ENCODE measurements around the gene CATSPERD.

DNA sequence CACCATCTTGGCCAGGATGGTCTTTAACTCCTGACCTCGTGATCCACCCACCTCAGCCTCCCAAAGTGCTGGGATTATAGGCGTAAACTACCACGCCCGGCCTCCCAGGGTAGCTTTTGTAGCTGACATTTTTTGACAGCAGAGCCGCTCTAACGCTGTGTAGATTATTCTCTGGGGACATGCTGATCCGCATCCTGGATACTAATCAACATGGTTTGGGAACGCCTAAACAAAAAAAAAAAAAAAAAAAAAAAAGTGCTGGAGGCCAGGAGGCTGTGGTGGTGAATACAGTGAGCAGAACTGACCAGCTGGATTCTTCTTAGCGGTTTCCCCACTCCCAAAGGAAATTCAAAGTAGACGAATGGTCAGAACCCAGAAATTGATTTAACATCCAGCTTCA, 5.6 kb upstream of the CATSPERD start:
- TF ChIP-seq, protein P1, sequence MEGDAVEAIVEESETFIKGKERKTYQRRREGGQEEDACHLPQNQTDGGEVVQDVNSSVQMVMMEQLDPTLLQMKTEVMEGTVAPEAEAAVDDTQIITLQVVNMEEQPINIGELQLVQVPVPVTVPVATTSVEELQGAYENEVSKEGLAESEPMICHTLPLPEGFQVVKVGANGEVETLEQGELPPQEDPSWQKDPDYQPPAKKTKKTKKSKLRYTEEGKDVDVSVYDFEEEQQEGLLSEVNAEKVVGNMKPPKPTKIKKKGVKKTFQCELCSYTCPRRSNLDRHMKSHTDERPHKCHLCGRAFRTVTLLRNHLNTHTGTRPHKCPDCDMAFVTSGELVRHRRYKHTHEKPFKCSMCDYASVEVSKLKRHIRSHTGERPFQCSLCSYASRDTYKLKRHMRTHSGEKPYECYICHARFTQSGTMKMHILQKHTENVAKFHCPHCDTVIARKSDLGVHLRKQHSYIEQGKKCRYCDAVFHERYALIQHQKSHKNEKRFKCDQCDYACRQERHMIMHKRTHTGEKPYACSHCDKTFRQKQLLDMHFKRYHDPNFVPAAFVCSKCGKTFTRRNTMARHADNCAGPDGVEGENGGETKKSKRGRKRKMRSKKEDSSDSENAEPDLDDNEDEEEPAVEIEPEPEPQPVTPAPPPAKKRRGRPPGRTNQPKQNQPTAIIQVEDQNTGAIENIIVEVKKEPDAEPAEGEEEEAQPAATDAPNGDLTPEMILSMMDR (optimal IDR thresholded peaks at IDR 0.05 in 1 of 3, IDR thresholded peaks at IDR 0.05 in 1 of 3, conservative IDR thresholded peaks at IDR 0.05 in 1 of 3; ENCODE audit: extremely low read depth in 1 of 3, insufficient read depth in 2 of 3, low read length in 3 of 3): no peak
- no peak for TF ChIP-seq EZH2 (IDR thresholded peaks at IDR 0.05; ENCODE audit: low read length)
